ENCODE measurements around the gene MAVS.

- no peak for TF ChIP-seq CTCF (IDR thresholded peaks at IDR 0.05; ENCODE audit: low read depth, low read length, poor library complexity, severe bottlenecking)
- TF ChIP-seq EZH2phosphoT487 (IDR thresholded peaks at IDR 0.05; ENCODE audit: borderline replicate concordance, low read length), result no peak
Observed at GRCh38 chr20:3876676-3877075, 30.0 kb downstream of the MAVS start.
